Measurements from ENCODE around the gene SLC44A3.

GRCh38 chr1:94908190-94908589 is 88.0 kb downstream of the SLC44A3 start:
- TF ChIP-seq, protein P1, sequence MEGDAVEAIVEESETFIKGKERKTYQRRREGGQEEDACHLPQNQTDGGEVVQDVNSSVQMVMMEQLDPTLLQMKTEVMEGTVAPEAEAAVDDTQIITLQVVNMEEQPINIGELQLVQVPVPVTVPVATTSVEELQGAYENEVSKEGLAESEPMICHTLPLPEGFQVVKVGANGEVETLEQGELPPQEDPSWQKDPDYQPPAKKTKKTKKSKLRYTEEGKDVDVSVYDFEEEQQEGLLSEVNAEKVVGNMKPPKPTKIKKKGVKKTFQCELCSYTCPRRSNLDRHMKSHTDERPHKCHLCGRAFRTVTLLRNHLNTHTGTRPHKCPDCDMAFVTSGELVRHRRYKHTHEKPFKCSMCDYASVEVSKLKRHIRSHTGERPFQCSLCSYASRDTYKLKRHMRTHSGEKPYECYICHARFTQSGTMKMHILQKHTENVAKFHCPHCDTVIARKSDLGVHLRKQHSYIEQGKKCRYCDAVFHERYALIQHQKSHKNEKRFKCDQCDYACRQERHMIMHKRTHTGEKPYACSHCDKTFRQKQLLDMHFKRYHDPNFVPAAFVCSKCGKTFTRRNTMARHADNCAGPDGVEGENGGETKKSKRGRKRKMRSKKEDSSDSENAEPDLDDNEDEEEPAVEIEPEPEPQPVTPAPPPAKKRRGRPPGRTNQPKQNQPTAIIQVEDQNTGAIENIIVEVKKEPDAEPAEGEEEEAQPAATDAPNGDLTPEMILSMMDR (conservative IDR thresholded peaks at IDR 0.05 in 1 of 2, IDR thresholded peaks at IDR 0.05 in 1 of 2; ENCODE audit: low read depth in 1 of 2, low read length in 2 of 2): no peak
- no peak for TF ChIP-seq EZH2 (IDR thresholded peaks at IDR 0.05; ENCODE audit: low read length, missing control alignments)
